Pons (tissue), 1 donor: Measurements from ENCODE around the gene CDK6.

Experiments
- DNase-seq: peaks from one replicate; pipeline ENCODE4 v3.0.0-alpha.2; 2016; ENCODE audit warnings: low spot score

Gene CDK6

DNA sequence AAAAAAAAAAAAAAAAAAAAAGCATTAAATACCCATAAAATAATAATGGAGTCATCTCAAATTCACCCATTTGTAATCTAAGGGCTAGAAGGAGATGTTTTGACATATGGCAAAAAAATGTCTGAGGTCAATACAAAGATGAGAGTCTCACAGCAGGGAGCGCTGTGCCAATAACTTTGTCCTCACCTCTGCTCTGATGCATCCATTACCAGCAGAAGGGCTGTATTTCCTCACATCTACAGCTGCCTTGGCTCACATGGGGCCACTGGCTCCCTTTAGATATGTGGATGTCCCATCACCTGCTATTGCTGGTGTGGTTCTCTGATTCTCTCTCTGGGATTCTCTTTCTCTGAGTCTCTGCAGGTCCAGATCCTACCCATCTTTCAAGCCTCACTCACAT, 155.9 kb downstream of the CDK6 start:
- DNase-seq, result no peak

DNA sequence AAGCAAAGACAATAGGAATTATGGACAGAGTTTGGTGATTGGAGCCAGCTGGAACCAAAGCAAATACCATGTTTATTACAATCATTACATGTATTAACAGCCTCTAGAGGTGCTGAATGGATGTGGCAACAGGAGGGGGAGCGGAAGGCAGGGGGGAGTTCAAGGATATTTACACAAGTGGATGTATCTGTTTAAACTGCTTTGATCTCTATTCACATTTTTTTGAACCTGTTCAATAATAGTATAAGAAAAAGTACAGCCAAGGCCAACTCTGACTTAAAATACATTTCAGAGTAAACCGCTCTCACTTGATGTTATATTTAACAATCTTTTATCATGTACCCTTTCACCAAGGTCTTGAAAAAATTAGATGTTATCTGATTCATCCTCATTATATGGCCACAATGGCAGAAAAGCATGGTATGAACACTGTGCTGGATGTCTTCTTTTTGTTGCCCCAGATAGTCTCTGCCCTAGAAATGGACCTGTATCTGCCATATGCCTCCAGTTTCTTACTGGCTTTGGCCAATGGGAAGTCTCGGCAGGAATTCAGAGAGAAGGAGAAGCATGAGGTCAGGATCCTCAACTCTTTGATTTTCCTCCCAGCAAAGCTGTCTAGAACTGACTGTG, 158.0 kb downstream of the CDK6 start:
- peak; percentile 63 for DNase-seq

DNA sequence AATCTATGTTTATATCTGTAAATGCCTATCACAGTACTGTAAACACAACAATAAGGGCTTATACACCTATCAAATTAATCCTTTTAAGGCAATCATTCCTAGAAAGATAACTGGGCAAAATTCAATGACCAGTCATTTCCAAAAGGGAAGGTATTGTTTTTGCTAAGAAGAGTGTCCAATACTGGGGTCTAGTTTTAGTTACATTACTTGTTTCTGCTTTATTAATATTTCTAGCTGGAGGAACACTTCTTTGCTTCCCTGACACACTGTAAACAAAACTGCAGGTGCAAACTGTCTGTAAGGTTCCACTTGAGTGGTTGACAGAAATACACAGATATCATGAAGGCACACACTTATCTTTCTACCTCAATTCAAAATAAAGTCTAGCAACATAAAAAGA, 162.0 kb downstream of the CDK6 start:
- no peak for DNase-seq

DNA sequence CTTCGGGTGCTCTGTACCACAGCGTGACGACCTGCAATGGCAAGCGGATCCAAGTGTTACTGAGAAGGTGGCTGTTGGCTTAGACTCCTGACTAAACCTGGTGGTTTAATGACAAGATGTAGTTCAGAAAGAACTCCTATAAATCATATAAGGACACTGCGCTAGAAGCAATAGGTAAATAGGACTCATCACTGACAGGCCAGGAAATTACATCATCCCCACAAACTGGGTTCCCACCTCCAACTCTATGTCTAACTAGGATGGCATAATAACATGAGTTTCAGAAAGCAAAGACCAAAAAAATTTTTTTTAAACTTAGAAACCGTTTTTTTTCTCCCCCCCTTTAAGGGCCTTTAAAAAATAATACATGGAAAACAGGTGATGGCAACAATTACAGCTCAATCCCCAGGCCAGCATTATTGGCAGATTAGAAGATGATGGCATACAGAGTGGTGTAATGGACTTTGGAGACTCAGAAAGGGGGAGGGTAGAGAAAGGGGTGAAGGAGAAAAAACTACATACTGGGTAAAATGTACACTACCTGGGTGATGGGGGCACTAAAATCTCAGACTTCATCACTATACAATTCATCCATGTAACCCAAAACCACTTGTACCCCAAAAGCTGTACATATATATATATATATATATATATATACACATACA, 164.7 kb downstream of the CDK6 start:
- DNase-seq, result no peak

DNA sequence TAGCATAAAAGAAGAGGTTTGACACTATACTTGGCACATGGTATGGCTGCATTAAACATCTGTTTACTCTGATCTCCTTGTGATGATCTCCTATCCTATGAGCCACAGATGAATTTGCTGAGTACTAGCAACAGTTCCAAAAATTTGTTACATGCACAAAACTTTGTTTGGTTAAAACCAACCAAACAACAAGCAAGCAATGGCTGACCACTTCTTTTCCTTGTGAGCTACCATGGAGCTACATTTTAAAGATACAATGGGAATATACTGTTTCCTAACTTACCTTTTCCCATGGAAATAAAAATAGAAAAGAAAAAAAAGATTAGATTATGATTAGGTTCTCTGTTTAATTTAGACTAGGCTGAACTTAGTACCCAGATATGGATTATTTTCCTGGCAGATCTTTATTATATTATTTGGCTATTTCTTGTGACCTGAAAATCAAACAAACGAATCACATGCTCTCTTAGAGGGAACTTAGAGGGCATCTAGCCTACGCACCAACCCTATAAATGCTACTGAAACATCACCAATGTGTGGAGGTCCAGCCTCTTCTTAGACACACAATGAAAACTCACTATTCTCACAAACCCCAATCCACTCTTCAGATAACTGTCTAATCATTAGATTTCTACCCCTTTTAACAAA, 166.0 kb downstream of the CDK6 start:
- DNase-seq, result no peak

DNA sequence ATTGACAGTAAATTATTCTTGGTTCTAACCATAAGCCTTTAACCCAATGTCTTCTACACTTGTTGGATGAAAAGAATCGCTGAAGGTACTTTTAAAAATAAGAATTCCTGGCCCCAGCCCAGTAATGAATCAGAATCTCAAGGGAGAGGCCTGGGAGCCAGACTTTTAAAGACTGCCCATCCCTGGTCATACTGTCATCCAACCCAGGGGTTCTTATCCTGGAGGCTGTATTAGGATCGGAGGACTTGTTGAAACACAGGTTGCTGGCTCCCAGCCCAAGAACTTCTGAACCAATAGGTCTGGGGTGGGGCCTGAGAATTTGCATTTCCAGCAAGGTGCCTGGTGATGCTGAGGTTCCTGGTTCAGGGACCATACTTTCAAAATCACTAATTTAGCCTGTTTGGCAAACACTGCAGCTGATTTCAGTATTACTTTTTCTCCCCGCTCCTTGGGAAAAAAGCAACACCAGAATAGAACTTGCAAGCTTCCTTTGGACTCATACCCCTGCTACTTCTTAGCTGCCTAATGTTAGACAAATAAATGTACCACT, 166.7 kb downstream of the CDK6 start:
- DNase-seq, result no peak

DNA sequence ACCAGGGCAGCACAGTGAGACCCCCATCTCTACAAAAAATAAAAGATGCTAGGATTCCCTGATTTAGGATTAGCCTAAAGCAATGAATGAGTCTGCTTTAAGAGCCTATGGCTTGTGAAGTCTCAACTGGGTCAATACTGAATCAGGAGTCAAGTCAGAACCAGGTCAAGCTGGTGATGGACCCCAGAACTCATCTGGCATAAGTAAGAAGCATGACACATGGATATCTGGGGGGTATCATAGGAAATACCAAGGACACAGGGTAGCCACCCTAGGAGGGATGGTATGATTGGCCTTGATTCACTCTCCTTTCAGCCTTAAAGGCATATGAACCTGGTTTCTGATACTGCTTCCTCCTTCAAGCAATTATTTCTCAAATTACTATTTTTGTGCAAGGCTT, 167.8 kb downstream of the CDK6 start:
- DNase-seq, result no peak

DNA sequence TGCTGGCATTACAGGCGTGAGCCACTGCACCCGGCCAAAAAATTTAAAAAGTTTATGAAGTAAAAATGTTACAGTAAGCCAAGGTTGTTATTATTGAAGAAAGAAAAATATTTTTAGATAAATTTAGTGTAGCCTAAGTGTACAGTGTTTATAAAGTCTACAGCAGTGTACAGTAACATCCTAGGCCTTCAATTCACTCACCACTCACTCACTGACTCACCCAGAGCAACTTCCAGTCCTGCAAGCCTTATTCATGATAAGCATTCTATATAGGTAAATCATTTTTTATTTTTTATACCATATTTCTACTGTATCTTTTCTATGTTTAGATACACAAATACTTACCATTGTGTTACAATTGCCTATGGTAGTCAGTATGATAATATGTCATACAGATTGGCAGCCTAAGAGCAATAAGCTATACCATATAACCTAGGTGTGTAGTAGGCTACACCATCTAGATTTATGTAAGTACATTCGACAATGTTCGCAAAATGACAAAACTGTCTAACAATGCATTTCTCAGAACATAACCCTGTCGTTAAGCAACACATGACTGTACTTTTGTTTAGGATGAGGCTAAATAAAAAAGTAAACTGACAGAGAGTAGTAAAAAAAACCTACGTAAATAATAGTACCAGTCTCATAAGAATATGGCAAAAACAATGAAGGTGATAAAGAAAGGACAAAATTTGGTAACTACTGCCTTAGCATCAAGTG, 168.4 kb downstream of the CDK6 start:
- no peak for DNase-seq

DNA sequence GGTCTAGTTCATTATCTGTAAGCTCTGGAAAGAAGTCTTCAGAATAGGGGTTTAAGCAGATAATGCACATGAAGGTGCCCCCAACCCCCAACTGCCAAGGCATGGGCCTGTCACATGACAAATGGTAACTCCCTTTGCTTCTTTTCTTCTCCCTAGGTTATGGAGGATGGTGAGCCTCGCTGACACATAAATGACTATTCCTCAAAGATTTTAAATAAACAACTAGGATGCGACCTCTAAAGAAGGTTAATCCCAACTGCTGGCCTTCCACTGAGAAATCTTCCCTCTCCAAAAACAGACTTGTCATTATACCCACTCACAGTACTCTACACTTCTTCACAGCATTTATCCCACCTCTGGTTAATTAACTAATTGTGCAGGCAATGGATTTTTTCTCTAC, 170.4 kb downstream of the CDK6 start:
- DNase-seq, result no peak

DNA sequence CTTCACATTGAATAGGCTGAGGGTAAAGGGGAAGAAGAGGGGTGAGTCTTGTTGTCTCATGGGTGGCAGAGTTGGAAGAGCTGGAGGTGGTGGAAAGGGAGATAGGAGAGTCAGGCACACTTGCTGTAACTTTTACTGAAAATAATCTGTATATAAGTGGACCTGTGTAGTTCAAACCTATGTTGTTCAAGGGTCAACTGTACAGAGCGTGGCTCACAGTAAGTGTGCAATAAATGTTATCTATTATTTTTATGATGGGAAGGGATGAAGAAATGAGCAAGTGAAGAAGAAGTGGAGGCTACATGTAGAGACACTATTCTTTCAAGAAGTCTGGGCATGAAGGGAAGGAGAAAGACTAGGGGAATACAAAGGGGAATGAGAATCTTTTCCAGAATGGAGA, 174.7 kb downstream of the CDK6 start:
- no peak for DNase-seq

DNA sequence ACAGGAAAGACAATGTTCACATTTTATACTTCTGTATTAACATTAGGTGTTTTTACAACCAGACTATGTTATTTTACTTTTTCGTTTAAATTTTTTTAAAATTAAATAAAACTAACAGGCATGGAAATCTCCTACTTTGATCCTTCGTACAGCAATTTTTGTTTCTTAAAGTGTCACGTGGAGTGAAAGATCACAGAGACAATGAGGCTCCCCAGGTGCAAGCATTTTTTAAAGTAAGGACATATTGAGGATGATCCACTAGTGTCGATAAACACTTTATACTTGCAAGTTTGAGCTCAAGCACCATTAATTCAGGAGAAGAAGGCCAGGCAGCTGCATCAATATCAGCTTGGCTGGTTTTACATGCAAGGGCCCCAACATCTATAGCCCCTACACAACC, 177.7 kb downstream of the CDK6 start:
- no peak for DNase-seq

DNA sequence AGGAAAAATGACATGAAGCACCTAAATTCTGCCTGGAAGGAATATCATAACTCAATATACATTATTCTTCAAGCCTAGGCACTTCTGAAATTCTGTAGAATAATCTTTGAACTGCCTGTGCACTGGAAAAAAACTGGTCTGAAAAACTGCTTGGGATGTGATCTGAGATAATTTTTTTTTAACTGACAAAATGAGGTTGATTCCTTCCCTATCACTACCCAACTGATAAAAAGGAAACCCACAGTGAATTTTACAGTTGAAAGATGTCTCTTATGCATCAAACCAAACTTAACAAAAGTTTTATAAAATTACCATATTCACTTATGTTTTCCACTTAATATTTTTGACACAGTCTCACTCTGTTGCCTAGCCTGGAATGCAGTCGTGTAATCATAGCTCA, 179.0 kb downstream of the CDK6 start:
- DNase-seq, result no peak

DNA sequence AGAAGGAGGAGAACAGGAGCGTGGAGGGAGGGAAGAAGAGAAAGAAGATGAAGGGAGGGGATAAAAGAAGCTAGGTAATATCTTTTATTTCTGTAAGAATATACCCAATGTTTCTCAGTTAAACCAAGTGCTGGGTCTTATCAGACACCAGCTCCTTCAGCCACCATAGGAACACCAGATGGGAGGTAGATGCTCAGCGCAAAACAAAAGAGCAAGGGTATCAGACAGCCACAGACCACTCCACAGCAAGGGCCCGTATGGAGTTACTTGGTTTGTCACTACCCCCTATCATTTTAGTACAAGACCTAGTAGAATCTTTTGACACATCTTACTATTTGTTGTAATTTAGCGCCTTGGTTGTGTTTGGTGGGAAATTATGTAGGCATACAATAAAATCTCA, 180.3 kb downstream of the CDK6 start:
- no peak for DNase-seq

DNA sequence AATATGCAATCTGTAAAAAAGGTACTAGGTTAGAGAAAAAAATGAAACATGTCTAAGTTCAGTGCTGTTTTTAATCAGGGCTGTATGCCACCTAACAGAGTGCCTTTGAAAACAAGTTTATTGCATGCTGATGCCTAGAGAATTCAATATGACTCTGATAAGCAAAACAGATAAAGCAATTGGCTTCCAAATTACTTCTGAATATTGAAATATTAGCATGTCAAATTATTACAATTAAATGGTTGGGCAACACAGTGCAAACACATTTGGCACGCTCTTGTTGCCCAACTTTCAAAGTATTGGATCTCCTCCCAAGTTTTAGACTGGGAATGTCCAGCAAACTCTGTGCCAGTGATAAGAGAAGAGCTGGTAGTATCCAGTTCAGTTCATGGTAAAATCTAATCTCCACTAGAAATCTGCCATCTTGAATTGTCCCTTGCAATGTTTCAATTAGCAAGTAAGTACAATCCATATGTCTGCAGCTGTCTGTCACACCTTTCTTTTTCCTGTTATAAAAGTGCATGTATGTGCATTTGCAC, 181.0 kb downstream of the CDK6 start:
- no peak for DNase-seq

DNA sequence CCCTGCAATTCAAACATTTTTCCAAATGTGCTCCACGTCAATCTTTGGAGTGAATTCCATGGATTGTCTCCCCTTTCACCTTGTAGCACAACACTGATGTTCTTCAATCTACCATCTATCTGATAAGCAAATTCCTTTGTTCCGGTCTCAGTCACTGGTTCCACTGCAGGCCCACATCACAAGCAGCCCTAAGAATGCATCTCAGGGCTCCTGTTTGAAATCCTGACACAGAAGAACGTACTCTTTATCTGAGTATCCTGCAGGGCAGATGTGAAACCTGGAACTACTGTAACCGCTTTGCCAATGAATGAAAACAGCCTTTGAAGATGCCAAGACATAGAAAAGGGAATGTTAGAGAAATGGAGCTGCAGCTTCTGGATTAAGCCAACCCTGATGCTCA, 183.2 kb downstream of the CDK6 start:
- no peak for DNase-seq

DNA sequence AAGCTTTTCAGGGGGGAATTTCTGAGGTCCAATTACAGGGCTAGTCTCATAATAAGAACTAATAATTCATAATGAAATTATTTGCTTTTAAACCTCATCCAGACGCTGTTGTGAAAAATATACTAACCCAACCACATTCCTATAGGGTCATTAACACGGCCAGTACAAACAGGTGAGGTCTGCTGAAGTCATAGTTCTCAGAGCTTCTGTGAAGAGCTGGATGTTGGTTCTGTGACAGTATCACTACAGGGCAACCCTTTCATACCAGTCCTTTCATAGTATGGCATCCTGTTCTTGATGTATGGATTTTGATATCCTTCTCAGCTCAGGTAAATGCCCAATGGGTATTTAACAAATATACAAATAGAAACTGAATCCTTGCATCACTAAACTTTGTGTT, 183.8 kb downstream of the CDK6 start:
- no peak for DNase-seq

DNA sequence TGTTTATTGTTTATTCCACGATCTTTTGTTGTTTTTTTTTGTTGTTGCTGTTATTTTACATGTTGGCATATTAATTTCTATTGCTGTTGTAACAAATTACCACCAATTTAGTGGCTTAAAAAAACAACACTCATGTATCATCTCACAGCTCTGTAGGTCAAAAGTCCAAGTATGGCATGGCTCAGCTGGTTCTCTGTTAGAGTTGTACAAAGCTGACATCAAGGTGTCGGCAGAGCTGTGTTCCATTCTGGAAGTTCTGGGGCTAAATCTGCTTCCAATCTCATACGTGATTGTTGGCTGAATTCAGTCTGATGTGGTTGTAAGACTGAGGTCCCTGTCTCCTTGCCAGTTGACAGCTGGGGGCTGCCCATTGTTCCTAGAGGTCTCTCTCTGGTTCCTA, 186.0 kb downstream of the CDK6 start:
- DNase-seq, result no peak

DNA sequence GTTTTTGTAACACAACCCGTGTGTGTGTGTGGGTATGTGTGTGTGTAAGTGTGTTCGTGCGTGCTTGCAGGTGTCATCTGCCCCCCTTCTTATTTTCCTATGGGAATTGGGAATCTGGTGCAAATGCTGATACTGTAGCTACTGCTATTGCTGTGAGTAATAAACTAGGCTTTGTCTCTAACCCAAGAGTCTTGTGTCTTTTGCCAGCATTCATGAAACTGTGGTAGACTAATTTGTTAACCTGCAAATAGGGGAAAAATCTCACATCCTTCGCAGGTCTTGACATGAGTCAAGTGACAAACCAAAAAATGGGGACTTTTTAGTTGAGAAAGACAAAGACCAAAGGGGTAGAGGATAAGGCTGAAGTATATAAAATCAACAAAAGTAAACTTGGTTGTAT, 188.3 kb downstream of the CDK6 start:
- peak; percentile 74 for DNase-seq

DNA sequence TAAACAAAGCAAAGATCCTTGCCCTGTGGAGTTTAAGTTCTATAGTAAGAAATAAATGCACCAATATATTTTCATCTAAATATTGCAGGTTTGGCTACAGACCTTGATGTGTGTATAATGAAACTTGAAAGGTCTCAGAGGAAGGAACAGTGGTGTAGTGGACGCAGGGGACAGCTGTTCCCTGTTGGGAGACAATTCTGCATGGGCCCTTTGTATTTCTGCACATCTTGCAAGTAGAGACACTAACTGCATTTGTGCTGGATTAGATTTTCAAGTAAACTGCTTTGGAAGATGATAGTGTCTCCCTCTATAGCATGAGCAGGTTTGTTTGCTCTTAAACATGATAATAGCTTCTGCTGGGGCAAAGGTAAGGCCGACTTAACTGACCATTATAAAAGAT, 188.7 kb downstream of the CDK6 start:
- peak; percentile 88 for DNase-seq

DNA sequence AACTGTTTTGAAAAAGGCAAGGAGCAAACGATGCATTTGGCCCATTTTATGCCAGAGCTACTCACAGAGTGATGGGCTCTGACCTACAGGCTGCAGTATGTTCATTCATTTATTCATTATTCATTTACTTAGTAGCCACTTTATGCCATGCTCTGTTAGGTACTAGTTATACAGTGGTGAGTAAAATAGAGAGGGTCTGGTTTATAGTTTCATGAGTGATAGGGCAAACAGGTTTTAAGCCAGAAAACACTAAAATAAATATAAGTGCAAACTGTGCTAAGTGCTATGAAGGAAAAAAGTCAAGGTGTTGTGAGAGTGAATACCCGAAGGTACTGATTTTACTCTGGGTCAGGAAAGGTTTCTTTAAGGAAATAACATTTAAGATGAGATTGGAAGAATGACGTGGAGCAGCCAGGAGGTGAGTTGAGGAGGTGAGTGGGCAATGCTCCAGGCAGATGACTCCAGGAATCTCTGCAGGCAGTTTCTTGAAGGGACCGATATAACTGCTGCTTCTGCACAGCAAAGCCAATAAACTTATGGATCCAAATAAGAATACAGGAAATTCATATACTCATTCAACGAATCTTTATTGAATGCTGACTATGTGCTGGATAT, 189.3 kb downstream of the CDK6 start:
- DNase-seq, result no peak

DNA sequence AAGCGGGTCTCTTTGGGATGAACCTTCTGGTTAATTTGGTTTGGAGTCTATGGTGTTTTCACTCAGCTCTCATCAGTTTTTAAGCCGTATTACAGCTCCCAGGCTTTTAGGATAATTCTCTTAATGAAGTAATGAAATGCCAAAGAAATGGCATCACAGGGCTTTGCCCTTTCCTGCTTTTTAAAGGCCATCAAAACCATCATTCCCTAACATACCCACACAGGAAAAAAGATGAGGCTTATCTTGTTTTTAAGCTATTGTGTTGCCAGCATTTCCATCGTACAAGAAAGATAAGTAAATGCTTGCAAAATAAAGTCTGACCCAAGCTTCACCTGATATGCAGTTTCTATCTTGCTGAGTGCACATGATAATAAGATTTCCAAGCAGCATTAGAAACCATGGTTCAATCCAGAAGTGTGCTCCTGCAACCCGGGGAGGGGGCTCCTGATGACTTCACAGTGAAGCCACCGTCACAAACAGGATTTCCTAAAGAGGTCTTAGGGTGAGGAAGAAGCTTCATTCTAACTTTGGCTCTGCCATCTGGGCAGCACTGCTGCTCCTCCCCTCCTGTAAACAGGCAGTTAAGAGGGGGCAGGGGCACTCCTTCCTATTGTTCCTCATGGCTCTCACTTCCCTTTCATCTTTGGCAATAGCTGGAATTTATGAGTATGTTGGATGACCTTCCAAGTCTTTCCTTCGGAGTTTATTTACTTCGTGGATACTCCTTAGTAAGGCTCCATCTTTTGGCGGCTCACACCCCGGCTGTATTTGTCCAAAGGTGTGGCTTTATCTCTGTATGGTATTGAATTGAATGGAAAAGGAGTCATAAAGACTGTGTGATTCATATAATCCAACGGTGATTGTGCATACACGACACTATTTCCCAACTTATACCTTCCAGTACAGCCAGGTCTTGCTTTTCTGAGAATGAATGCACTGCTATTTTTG, 191.0 kb downstream of the CDK6 start:
- peak; percentile 57 for DNase-seq
